HG02840 (cell line): ENCODE results near the gene PPP1R12A.
"Not testable (repeated sequence)": the region's sequence is repeated elsewhere in the genome, so short reads cannot be mapped to it uniquely, and the experiment has no call there.

ENCODE experiments used
- ATAC-seq: cut with Tn5 transposase; IDR thresholded peaks from one replicate; pipeline ENCODE4 v1.9.1; 2021; ENCODE audit warnings: mild to moderate bottlenecking, moderate library complexity, moderate number of reproducible peaks; ENCODE audit not compliant: unreplicated experiment, low FRiP score

PPP1R12A gene

DNA sequence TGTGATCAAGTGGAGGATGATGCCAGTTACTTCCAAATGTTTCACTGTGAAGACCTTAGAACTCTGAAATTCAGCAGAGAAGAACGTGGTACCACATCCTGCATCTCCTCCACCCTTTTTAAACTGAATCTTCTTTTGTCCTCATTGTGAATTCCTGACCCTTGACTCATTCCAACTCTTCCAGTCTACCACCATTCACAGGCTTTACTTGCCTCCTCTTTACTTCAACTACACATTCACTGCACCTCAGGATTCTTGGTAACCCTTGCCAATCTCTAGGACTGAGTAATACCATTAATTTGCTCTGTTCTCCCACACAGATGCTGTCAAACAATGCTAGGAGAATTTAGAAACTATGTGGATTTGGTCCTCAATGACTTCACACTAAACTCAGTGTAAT is 37.3 kb downstream of the PPP1R12A start:
- ATAC-seq, result no peak

- ATAC-seq, result no peak
These were observed 39.1 kb downstream of the PPP1R12A start for GRCh38 chr12:79895804-79896203.

DNA sequence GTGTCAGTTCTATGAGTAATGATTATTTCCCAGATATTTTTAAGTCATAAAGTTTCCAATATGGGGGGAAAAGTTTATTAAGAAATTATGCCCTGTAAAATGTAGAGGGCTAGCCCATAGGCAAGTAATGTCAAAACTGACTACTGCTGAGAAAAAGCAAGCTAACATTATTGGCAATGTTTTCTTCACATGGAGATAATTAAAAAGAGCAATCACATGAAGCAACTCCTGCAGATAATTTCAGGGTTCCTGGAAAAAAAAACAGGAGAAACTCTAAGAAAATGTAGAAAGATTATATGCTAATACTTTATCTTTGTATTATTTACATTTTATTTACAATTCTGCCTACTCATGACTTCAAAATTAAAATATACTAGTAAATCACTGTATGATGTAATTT is 39.8 kb downstream of the PPP1R12A start:
- no peak for ATAC-seq

DNA sequence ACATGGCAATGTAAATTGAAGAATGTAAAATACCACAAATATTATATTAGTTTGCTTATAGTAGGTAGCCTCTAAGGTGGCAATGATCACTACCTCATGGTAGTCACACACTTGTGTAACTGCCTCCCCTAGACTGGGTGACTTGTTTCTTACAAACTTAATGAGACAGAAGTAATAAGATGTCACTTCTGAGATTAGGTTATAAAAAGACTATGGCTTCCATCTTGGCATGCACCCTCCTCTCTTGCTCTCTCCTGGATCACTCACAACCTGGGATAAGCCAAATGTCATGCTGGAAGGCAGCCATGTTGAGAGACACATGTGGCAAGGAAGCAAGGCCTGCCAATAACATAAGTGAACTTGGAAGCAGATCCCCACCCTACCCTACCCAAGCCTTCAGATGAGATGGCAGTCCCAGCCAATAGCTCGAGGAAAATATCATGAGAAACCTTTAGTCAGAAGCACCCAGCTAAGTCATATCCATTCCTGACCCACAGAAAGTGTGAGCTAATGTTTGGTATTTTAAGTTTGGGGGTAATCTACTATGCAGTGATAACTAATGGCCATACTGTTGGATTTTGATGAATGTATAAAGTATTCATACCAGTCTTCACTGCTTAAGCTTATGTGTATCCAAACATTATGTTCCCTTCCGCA is 43.3 kb downstream of the PPP1R12A start:
- no peak for ATAC-seq

DNA sequence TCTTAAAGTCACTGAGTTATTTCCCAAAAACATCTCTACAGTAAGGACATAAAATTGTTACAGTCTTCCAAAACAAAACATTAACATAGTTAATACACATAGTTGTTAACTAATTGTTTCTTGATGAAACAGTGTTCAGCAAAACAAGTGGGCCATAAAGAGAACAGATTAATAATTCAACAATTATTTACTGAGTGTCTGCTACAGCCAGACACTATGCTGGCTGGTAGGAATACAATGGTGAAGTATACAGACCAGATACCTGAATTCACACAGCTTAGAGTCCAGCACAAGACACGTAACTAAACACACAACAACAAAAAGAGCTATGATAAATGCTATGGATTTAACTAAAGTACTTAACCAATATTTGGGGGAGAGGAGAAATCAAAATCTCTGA is 47.0 kb downstream of the PPP1R12A start:
- ATAC-seq, result no peak

- ATAC-seq, result no peak
These were observed 47.9 kb downstream of the PPP1R12A start for GRCh38 chr12:79886917-79887519.

DNA sequence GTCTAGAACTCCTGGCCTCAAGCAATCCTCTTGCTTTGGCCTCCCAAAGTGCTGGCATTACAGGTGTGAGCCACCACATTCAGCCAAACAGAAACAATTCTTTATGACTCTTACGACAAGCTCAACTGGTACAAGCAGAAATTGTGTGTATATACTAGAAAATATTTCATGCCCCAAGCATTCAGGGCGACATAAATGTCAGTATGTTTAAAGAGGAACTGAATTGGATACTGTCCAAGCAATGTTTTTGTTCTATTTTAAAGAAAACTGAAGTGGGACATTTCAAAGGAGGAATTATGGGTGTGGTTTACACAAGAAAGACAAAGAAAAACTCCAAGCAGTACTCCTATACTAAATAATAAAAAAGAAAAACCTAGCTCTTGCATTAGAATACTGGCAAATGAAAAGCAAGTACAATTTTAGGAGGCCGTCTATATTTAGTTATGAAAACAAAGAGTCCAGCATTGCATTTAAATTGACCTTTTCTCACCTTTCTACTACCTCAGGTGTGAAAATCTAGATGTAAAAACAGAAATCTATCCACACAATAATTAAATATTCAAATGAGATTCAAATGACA is 48.9 kb downstream of the PPP1R12A start:
- no peak for ATAC-seq

GRCh38 chr12:79884401-79885006 is 50.4 kb downstream of the PPP1R12A start:
- no peak for ATAC-seq

GRCh38 chr12:79883216-79883615 is 51.7 kb downstream of the PPP1R12A start:
- no peak for ATAC-seq

- no peak for ATAC-seq
These were observed 53.5 kb downstream of the PPP1R12A start for GRCh38 chr12:79881351-79881750.

- not testable (repeated sequence) for ATAC-seq
These were observed 56.4 kb downstream of the PPP1R12A start for GRCh38 chr12:79878506-79878905.

- no peak for ATAC-seq
These were observed 57.7 kb downstream of the PPP1R12A start for GRCh38 chr12:79877246-79877645.

DNA sequence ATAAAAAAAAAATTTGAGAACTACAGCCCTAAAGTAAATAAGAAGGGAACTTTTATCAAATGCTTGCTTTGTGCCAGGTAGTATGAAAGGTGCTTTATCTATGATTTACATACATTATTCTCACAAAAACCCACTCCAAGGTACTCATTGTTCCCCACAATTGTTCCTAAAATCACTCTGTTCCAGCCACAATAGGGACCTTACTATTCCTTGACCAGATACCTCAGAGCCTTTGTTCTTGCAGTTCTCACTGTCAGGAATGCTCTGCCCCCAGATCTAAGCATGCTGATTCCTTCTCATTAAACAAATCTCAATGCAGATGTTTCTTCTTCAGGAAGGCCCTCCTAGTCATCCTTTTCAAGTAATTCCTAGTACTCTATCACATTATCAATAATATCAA is 60.2 kb downstream of the PPP1R12A start:
- no peak for ATAC-seq

DNA sequence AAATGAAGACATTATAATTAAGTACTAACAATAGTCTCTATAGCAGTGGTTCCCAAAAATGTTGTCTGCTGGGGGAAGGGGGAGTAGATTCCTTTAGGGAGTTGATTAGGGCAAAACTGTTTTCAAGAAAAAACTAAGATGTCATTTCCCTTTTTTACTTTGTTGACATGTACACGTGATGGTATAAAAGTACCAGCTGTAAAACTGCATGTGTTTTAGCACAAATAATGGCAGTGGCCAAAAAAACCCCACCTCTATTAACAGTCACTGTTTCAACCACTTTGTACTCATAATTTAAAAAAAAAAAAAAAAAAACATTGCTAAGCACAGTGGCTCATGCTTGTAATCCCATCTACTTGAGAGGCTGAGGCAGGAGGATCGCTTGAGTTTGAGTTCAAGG is 61.7 kb downstream of the PPP1R12A start:
- ATAC-seq, result peak; percentile 69

GRCh38 chr12:79871621-79872020 is 63.3 kb downstream of the PPP1R12A start:
- ATAC-seq, result no peak

GRCh38 chr12:79870916-79871315 is 64.0 kb downstream of the PPP1R12A start:
- no peak for ATAC-seq

DNA sequence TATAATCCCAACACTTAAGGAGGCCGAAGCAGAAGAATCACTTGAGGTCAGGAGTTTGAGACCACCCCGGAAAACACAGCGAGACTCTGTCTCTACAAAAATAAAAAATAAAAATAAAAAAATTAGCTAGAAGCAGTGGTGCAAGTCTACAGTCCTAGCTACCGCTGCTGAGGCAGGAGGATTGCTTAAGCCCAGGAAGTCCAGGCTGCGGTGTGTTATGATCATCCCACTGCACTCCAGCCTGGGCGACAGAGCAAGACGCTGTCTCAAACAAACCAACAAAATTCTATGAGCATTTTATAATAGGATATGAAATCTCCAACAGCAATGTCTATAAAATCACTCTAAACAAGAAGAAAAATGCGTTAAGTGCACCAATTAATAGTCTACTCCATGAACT is 75.3 kb downstream of the PPP1R12A start:
- no peak for ATAC-seq

GRCh38 chr12:79858518-79858917 is 76.4 kb downstream of the PPP1R12A start:
- no peak for ATAC-seq

DNA sequence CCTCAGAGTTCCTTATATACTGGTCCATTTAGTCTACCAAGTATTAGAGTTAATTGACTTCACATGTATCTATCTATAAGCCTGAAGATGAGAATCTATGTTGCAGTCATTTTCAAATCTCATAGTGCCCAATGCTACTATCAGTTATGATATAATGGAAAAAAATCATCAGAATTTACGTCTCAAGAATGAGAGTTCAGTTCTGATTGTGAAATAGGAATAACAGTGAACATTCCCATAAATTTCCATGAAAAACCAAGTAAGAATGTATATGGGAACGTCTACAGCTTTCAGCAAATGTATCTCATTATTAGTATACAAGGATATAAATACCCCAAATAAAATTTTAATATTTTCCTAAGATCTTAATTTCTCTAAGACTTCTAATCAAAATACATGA is 77.2 kb downstream of the PPP1R12A start:
- ATAC-seq, result no peak

- no peak for ATAC-seq
These were observed 84.1 kb downstream of the PPP1R12A start for GRCh38 chr12:79850610-79851299.

GRCh38 chr12:79848339-79848738 is 86.6 kb downstream of the PPP1R12A start:
- ATAC-seq, result no peak
